HG02798 (cell line): ENCODE data around the gene KCNJ9.

Experiments
- ATAC-seq: cut with Tn5 transposase; IDR thresholded peaks from one replicate; pipeline ENCODE4 v1.9.1; 2021; ENCODE audit warnings: mild to moderate bottlenecking; ENCODE audit not compliant: unreplicated experiment, poor library complexity

The KCNJ9 gene

DNA sequence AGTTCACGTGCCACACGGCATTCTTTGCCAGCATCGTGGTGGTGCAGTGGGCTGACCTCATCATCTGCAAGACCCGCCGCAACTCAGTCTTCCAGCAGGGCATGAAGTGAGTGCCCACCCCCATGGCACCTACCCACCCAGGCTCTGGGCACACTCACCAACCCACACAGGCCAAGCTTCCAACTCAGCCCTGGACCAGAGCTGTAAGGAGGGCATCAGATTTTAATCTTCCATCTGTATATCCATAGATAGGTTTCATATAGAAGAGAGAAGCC lies 55.5 kb downstream of the KCNJ9 start:
- ATAC-seq: no peak

DNA sequence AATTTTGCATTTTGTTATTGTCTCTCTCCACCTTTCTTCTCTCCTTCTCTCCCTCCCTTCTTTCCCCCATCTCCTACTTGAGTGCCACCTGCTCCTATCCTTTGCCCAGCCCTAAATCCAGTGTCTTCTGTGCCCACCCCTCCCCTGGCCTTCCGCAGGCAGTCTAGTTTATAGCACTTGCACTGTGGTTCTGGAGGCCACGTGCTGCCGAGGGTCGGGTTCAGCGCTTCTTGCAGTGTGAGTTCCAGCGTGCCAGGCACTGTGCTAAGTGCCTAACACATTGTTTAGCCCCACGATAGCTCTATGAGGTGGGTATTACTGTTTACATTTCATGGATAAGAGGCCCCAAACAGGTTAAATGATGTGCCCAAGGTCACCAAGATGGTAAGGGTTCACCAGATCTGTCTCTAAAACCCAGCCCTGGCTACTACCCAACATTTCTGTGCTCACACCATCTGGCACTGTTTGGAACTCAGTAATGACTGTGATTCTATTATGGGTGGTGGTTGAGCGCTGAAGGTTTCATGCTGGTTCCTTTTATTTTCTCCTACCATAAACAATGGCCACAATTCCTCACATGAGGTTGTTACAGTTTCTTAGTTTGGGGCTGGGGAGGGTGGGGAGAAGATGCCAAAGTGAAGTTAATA lies 56.0 kb downstream of the KCNJ9 start:
- ATAC-seq: no peak

DNA sequence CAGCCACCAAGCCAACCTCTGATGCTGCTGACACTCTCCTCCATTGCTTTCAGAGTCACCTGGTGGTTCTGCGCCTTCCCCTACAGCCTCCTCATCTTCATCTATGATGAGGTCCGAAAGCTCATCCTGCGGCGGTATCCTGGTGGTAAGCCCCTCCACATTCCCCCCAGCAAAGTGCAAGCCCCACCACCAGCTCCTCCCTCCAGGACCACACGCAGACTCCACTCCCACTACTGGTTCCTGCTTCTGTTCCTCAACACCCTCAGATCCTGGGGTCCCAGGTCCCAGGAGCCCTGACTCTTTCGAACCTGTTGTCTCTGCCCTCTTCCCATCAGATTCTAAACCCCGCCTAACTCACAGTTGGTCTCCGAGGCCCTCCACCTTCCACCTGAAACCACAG lies 58.5 kb downstream of the KCNJ9 start:
- ATAC-seq: no peak
